ENCODE data around the gene PLCD4.

The PLCD4 gene

DNA sequence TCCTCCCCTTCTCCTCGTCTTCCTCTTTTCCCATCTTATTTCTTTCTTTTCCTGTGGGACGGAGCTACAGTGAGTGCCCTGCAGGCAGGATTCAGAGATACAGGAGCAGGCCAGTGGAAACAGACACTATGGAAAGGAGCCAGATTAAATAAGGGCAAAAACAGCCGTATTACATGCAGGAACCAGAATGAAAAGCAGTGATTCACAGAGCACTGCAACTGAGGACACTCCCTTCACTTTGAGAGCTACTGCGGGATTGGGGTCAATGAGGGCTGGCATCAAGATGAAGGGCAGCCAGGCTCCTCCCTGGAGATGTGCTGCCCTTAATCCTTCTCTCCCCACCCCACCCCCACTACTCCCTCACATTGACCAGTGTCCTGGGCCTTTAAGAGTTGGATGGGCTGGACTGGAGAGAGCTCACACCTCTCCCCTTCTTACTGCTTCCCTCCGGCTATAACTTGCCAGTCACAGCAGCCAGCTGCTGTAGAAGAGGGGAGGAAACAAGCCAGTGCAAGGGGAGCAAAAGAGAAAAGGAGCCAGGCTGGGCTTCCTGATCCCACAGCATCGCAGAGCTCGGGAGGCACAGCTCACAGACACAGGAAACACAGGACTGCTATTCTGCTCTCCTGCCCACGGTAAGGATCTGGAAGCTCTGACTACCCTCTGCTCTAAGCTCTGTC lies at the start of gene PLCD4:
Gene PLCD4, plus strand, starts transcription at position 464 of the 680 bp plus-strand sequence. CDS start 7,841 bp downstream, outside the sequence.
- DNase-seq, result no peak

DNA sequence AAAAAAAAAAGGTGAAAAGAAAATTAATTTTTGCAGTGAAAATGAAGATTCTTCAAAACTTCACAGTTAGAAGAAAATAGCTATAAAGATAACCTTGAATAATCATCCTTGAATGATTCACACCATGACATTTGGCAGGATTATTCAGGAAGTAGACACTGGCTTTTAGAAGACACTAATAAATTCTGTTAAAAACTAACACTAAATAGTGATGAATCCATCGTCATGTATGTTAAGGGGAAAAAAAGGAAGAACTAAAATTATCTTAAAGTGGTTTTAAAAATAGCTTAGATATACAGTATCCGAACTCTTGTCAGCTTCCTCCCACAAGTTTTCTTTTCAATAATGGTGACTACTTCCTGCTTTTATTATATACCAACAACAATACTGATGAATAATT lies 49.8 kb upstream of the PLCD4 start:
- no peak for DNase-seq

DNA sequence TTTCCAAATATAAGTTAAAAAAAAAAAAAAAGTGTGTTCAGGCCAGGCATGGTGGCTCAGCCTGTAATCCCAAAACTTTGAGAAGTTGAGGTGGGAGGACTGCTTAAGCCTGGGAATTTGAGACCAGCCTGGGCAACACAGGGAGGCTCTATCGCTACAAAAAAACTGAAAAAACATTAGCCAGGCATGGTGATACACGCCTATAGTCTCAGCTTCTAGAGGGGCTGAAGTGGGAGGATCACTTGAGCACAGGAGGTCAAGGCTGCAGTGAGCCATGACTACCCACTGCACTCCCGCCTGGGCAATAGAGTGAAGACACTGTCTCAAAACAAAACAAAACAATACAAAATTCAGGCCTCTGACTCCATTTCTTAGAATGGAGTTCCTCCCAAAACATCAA lies 48.7 kb upstream of the PLCD4 start:
- DNase-seq, result no peak

- DNase-seq, result no peak
Observed at GRCh38 chr2:218564056-218564455, 43.6 kb upstream of the PLCD4 start.

DNA sequence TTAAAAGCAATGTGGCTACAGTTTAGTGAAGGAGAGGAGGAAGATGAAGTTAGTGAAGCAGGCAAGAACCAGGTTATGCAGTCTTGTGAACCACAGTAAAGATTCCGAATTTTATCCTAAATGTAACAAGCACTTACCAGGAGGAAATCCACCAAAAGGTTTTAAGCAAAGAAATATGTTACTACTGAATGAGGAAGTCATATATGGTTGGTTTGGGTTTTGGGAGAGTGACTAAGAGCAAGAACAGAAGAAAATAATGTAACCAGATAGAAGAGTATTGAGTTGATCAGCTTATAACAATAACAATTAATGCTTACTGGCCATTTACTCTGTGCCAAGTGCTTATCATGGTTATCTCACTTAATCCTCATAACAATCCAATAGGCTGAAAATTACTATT lies 41.4 kb upstream of the PLCD4 start:
- no peak for DNase-seq

DNA sequence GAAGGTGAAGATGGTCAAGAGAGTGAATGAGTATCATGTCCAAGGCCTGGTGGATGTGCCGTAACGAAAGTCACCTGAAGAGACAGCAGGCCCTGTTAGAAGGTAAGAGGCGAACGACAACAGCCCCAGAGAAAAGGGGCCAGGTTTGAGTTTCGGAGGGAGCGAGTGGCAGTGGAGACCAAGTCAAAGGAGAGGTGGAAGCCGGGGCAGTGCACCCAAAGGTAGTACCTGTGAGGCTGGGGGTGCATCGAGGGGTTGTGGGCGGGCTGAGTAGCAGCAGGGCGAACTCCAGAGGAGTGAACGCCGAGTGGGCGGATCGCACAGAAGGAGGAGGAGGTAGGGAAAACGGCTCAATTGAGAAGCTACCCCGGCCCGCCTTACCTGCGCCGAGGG lies 39.9 kb upstream of the PLCD4 start:
- DNase-seq, result no peak

DNA sequence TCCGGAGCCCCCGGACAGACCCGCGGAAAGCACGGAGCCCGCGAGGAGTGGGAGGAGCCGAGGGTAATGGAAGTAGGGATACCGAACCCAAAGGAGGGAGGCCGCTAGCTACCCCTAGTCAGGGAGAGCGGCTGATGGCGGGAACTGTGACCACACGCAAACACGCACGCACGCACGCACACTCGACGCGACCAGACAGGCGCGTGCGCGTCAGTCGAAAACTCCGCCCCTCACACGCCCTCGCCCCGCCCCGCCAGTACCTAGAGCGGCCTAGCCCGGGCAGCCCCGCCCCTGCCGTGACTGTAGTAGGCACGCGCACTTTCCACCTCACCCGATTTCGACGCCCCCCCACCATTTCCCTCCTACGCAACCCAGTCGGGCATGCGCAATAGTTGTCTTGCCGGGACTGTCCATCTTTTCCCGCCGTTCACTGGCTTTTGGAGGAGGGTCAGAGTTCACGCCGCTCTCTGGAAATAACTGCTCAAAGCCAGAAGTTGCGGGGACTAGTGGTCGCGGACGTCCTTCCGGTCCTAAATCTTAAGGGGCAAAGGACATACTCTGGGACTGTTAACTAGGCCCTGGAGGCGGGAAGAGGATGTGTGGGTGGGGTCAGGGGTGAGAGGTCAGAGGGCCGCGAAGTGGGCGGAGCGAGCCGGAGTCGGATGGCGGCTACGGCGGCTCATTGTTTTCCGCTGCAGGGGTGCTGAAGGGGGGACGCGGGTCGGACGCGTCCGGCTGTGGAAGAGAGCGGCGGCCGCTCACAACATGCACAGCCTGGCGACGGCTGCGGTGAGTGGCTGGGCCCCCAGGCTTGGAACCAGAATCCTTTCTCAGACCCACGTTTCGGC lies 39.3 kb upstream of the PLCD4 start, which contains the start of the genes CNOT9 and USP37:
Gene CNOT9, plus strand, starts transcription at position 650 of the 848 bp plus-strand sequence. Its CDS starts 116 bp downstream, at position 766.
Gene USP37, minus strand, starts transcription at position 162 of the 848 bp plus-strand sequence. CDS start 9,698 bp downstream, outside the sequence.
- peak; percentile 100 for DNase-seq

DNA sequence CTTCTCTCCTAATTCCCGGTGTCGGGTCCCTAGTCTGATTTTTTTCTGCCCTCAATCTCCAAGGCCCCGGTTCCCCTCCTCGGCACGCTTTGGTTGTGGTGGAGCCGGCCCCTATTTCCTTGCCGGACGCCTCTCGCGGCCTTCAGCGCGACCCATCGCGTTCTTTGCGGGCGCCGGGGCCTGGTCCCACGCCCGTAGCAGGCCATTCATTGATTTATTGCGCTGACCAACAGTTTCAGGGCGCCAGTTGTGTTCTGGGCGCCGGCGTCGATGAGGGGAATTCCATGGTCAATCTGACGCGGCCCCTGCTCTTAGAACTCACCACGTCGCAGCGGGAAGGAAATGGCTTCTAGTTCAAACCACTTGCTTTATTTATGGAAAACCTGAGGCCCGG lies 38.7 kb upstream of the PLCD4 start:
- DNase-seq, result peak; percentile 65

DNA sequence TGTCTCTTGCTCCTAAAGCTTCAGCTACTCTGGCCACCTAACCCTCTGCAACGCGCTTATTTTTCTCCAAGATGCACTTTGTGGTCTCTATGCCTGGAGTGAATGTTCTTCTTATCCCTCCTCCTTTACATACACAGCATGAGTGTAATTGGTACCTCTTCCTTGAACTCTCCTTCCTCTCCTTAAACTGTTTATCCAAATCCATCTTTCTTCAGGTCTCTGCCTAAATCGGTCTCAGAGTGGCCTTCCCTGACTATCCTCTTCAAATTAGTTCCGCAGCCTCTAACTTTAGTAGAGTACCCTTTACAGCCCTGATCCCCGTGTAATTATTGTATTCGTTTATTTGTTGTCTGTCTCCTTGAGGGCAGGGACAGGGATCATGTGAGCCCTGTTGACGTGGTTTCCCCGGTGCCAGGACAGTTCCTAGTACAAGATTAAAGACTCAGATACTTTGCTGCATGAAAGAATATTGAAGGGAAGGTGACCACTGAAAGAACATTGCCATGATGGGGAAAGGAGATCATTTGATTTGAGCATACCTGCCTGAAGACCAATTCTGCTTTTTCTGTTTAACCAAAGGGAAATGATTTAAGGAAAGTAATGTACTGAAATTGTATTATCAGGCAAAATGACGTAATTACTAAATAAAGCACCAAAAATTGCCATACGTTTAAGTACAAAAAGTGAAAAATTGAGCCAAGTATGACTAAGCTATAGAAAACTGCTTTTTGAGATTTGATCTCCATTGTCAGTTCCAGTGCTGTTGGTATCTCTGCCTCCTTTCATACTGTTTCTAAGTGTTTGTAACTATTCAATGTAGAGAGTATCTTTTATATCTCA lies 37.8 kb upstream of the PLCD4 start:
- DNase-seq, result peak; percentile 31

- peak; percentile 10 for DNase-seq
Observed at GRCh38 chr2:218570850-218571249, 36.8 kb upstream of the PLCD4 start.

DNA sequence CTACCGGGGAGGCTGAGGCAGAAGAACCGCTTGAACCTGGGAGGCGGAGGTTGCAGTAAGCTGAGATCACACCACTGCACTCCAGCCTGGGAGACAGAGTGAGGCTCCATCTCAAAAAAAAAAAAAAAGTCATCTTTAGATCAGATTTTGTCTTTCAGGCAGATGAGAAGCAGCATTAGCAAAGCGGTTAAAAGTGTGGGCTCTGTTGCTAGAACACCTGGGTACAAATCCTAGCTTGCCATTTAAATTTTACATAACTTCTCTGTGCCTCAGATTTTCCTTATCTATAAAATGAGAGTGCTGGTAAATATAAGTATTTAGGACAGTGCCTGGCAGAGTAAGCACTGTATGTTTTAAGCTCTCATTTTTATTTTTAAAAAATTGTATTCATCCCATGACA lies 30.8 kb upstream of the PLCD4 start:
- no peak for DNase-seq

DNA sequence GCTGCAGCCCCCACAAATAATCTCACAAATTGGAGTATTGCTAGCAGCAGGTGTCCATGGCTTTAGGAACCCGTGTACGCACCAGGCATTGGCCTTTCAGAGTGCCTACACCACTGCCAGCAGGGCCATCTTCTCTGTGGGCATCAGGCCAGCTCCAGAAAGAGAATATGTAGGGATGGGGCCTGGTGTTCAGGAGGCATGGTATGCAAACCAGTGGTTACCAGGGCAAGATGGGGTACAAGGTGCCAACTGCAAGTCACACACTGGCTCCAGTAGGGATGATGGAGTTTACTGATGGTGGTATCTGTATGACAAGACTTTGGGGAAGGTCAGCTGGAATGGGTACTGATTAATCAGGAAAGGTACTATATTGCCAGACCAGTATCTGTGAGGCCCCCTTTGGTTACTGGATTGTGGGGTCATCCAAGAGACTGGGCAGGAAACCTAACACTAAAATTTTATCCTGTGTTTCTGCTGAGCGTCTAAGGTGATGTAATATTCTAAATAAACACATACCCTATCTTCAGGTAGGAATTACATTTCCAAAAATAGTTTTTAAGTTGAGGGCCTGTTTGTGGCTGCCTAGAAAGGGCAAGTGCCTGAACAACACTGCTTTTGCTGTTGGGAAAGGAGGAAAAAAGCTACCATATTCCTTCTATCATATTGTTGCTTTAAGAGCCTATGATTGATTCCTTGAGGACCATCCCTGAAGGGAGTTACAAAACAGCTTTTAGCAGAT lies 30.0 kb upstream of the PLCD4 start:
- no peak for DNase-seq

- no peak for DNase-seq
Observed at GRCh38 chr2:218578272-218578877, 29.3 kb upstream of the PLCD4 start.

DNA sequence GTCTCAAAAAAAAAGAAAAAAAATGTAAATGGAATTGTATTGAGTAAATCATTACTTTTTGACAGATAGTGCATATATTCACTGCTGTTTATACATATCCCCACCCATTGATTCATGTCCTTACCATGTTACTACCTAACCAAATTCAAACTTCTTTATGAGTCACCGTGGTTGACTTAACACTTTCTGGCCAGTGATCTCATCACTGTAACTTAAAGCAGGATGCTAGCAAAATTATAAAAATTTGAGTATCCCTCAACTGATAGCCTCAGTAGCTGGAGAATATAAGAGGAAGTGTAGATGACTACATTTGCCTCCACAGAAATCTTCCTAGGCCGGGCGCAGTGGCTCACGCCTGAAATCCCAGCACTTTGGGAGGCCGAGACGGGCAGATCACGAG lies 25.6 kb upstream of the PLCD4 start:
- peak; percentile 79 for DNase-seq

GRCh38 chr2:218583983-218584850 lies 23.5 kb upstream of the PLCD4 start:
- no peak for DNase-seq

GRCh38 chr2:218585541-218585940 lies 22.2 kb upstream of the PLCD4 start:
- DNase-seq, result no peak

DNA sequence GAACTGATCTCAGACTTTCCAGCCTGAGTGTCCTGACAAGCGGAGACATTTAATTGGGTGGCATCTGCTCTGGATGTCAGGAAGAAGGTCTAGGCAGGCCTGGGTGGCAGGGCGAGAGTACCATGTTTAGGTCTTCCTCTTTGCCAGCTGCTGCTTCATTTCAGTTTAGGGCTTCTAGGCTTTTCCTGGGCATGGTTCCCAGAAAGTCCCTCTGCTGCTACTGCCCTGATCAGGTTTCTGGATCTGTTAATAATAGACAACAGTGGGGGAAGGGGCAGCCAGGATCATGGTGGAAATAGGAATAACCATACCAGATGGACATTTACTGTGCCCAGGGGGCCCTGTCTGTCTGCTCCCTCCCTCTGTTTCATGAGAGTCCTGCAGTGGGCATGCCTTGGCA lies 2.3 kb upstream of the PLCD4 start:
- no peak for DNase-seq

- DNase-seq, result no peak
Observed at GRCh38 chr2:218615868-218616315, 8.2 kb downstream of the PLCD4 start.

- DNase-seq, result no peak
Observed at GRCh38 chr2:218618102-218618860, 10.6 kb downstream of the PLCD4 start.

DNA sequence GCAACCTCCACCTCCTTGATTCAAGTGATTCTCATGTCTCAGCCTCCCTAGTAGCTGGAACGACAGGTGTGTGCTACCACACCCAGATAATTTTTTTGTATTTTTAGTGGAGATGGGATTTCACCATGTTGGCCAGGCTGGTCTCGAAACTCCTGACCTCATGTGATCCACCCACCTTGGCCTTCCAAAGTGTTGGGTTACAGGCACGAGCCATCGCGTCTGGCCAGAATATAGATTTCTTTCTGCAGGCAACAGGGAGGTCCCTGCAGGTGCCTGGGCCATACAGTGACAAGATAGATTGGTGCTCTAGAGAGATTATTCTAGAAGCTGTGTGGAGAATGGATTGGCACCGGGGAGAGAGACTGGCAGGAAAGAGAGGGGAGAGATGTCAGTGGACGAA lies 13.3 kb downstream of the PLCD4 start:
- DNase-seq, result no peak

All from activated CD4-positive, alpha-beta T cell treated with anti-CD3 and anti-CD28 coated beads, Interleukin-10, Interleukin-2, amounts not matched to agents 100 ng/mL and 50 ng/mL, durations not matched to agents 16 hours and 8 hours (primary cell).